ENCODE data around the gene SLC16A10. TPM values are rescaled to one million over a fixed set of nuclear protein-coding genes. Genes with fewer than 3 reads are reported as not detected.

SLC16A10 gene, protein sequence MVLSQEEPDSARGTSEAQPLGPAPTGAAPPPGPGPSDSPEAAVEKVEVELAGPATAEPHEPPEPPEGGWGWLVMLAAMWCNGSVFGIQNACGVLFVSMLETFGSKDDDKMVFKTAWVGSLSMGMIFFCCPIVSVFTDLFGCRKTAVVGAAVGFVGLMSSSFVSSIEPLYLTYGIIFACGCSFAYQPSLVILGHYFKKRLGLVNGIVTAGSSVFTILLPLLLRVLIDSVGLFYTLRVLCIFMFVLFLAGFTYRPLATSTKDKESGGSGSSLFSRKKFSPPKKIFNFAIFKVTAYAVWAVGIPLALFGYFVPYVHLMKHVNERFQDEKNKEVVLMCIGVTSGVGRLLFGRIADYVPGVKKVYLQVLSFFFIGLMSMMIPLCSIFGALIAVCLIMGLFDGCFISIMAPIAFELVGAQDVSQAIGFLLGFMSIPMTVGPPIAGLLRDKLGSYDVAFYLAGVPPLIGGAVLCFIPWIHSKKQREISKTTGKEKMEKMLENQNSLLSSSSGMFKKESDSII
- 10 to 100 TPM; 10.3 to 18.5 TPM for total RNA-seq

DNA sequence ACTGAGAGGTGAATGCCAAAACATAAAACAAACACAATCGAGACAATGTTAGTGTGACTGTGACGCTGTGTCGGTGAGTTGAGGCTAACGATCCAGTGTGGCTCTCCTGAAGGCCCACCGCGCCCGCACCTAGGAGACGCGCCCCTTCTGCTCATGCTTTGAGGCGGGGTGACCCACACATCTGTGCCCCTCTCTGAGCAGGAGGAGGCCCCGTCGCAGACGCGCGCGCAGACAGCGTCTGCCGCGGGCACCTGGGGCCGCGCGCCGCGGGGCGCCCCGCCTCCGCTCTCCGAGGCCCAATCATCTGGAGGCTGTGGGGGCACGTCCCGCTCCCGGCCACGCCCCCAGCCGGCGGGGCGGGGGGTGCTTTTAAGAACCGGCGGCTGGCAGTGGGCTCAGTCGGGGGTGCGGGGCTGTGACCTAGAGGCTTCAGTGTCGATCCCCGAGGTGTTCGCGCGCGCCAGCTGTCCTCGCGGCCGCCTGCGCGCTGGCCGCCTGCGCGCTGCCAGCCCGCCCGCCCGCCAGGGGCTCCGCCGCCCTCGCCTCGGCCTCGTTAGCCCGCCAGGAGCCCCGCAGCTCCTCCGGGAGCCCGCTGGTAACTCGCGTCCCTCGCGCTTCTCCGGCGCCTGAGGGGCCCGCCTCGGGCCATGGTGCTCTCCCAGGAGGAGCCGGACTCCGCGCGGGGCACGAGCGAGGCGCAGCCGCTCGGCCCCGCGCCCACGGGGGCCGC lies at the start of gene SLC16A10:
SLC16A10 (plus strand) TSS at position 398 of the 730 bp plus-strand sequence; CDS start at position 648, 250 bp downstream.
- Histone ChIP-seq H3K27ac (peak within 1 kb of the TSS; percentile 63 to 80), H3K4me3 (peak within 1 kb of the TSS; percentile 54 to 67), H3K9me3 (no peaks in the 10 kb centered on the region), H3K27me3 (no peaks in the 10 kb centered on the region), H3K4me1 (peaks cover 0 to 8% of the 10 kb centered on the region in 2 donors), H3K36me3 (no peaks in the 10 kb centered on the region)
- TF ChIP-seq, protein P1, sequence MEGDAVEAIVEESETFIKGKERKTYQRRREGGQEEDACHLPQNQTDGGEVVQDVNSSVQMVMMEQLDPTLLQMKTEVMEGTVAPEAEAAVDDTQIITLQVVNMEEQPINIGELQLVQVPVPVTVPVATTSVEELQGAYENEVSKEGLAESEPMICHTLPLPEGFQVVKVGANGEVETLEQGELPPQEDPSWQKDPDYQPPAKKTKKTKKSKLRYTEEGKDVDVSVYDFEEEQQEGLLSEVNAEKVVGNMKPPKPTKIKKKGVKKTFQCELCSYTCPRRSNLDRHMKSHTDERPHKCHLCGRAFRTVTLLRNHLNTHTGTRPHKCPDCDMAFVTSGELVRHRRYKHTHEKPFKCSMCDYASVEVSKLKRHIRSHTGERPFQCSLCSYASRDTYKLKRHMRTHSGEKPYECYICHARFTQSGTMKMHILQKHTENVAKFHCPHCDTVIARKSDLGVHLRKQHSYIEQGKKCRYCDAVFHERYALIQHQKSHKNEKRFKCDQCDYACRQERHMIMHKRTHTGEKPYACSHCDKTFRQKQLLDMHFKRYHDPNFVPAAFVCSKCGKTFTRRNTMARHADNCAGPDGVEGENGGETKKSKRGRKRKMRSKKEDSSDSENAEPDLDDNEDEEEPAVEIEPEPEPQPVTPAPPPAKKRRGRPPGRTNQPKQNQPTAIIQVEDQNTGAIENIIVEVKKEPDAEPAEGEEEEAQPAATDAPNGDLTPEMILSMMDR (IDR thresholded peaks at IDR 0.05), result no peak
- DNase-seq (ENCODE audit: low spot score), result peak; percentile 70

- no peaks in the 10 kb centered on the region for H3K4me1 ChIP-seq
- TF ChIP-seq, protein P1 (IDR thresholded peaks at IDR 0.05), result no peak
- no peaks in the 10 kb centered on the region for H3K9me3 ChIP-seq
- H3K36me3 ChIP-seq, result no peaks in the 10 kb centered on the region
- no peak overlapping the region for H3K27ac ChIP-seq
- H3K27me3 ChIP-seq, result no peaks in the 10 kb centered on the region
- H3K4me3 ChIP-seq, result no peak overlapping the region
- no peak for DNase-seq (ENCODE audit: low spot score)
Observed at GRCh38 chr6:111038534-111039252, 48.6 kb upstream of the SLC16A10 start.

DNA sequence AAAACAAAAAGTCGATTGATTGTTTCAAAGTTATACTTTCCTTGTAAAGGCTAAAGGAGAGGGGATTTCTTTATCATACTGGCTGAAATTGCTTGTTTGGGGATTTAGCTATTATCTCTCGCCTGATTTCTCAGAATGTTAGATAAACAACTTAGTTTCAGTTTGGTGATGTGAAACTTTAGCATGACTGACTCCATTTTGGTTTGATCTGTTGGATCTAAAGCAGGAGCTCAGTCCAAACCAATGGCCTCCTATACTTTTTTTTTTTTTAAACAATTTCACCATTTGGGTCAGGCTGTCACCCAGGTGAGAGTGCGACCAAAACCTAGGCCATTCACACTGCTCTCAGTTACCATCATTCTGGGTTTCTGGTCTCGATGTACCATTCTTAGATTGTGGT lies 45.4 kb upstream of the SLC16A10 start:
- DNase-seq (ENCODE audit: low spot score), result no peak
- no peak overlapping the region for H3K4me3 ChIP-seq
- H3K36me3 ChIP-seq, result no peaks in the 10 kb centered on the region
- TF ChIP-seq, protein P1 (IDR thresholded peaks at IDR 0.05), result no peak
- no peaks in the 10 kb centered on the region for H3K4me1 ChIP-seq
- H3K27ac ChIP-seq, result no peak overlapping the region
- no peaks in the 10 kb centered on the region for H3K9me3 ChIP-seq
- no peaks in the 10 kb centered on the region for H3K27me3 ChIP-seq

- TF ChIP-seq, protein P1 (IDR thresholded peaks at IDR 0.05), result no peak
- H3K4me1 ChIP-seq, result peaks cover 0 to 11% of the 10 kb centered on the region in 2 donors
- no peak overlapping the region for H3K4me3 ChIP-seq
- H3K27ac ChIP-seq, result no peak overlapping the region
- no peak for DNase-seq (ENCODE audit: low spot score)
- no peaks in the 10 kb centered on the region for H3K36me3 ChIP-seq
- H3K27me3 ChIP-seq, result no peaks in the 10 kb centered on the region
- H3K9me3 ChIP-seq, result no peaks in the 10 kb centered on the region
Observed at GRCh38 chr6:111047244-111047643, 40.1 kb upstream of the SLC16A10 start.

- H3K27ac ChIP-seq, result peak overlapping the region in 1 of 2 donors; percentile 24
- no peaks in the 10 kb centered on the region for H3K36me3 ChIP-seq
- H3K4me1 ChIP-seq, result peaks cover 0 to 11% of the 10 kb centered on the region in 2 donors
- no peaks in the 10 kb centered on the region for H3K9me3 ChIP-seq
- H3K27me3 ChIP-seq, result no peaks in the 10 kb centered on the region
- DNase-seq (ENCODE audit: low spot score), result no peak
- TF ChIP-seq, protein P1 (IDR thresholded peaks at IDR 0.05), result no peak
- H3K4me3 ChIP-seq, result no peak overlapping the region
Observed at GRCh38 chr6:111050261-111051023, 36.9 kb upstream of the SLC16A10 start.
